K562 (cell line): ENCODE results near the gene SDC3. TPM values are rescaled to one million over a fixed set of nuclear protein-coding genes. Genes with fewer than 3 reads are reported as not detected.
A peak's percentile ranks its signal among the peaks of the same experiment; 100 is the strongest.

Experiments
- ATF7 ChIP-seq: fragments of 450-650 bp; IDR thresholded peaks from 2 replicates; pipeline ENCODE4 v1.7.1; 2014; ENCODE audit warnings: mild to moderate bottlenecking, moderate library complexity
- CAMTA2 ChIP-seq: fragments of 250-450 bp; sonication (Bioruptor Pico); conservative IDR thresholded peaks from 2 replicates; pipeline ENCODE4 v1.5.1; 2022
- CBX2 ChIP-seq: fragments of 200-600 bp; sonication (generic); IDR thresholded peaks from one replicate; pipeline ENCODE4 v1.6.1; 2012; ENCODE audit warnings: mild to moderate bottlenecking, low read length, inconsistent platforms; ENCODE audit not compliant: insufficient read depth, poor library complexity, severe bottlenecking
- GATA2 ChIP-seq: sonication (generic); formaldehyde crosslinking; IDR thresholded peaks from 2 replicates; pipeline ENCODE4 v1.4.0; 2020; ENCODE audit warnings: mild to moderate bottlenecking, missing genetic modification reagents
- HDAC3 ChIP-seq: fragments of 450-650 bp; IDR thresholded peaks from 2 replicates; pipeline ENCODE4 v1.6.1; 2018; ENCODE audit warnings: borderline replicate concordance, mild to moderate bottlenecking, moderate library complexity; ENCODE audit not compliant: partially characterized antibody
- HDGF ChIP-seq: fragments of 450-650 bp; IDR thresholded peaks from 2 replicates; pipeline ENCODE4 v1.6.1; 2016
- HOXB6 ChIP-seq: fragments of 250-450 bp; sonication (Bioruptor Pico); IDR thresholded peaks from 2 replicates; pipeline ENCODE4 v1.5.1; 2022; ENCODE audit warnings: mild to moderate bottlenecking, borderline replicate concordance
- MAFF ChIP-seq: IDR thresholded peaks from 2 replicates; pipeline ENCODE4 v1.6.1; 2012; ENCODE audit warnings: low read length, improper control_type of control experiment
- NBN ChIP-seq: fragments of 450-650 bp; IDR thresholded peaks from 2 replicates; pipeline ENCODE4 v1.6.1; 2016; ENCODE audit warnings: low read depth, mild to moderate bottlenecking
- SIX5 ChIP-seq, 2 experiments: IDR thresholded peaks; 2 replicates each; pipeline ENCODE4 v1.6.1; 2011; ENCODE audit warnings: low read length in 2 of 2, borderline replicate concordance in 1 of 2, low read depth in 1 of 2, mild to moderate bottlenecking in 1 of 2, moderate library complexity in 1 of 2; ENCODE audit not compliant: insufficient read depth in 1 of 2
- SMAD4 ChIP-seq: fragments of 250-450 bp; sonication (Bioruptor Pico); conservative IDR thresholded peaks from 2 replicates; pipeline ENCODE4 v1.8.0; 2021; ENCODE audit warnings: inconsistent platforms, mild to moderate bottlenecking, moderate library complexity
- TCFL5 ChIP-seq: fragments of 250-450 bp; sonication (Bioruptor Pico); conservative IDR thresholded peaks from 2 replicates; pipeline ENCODE4 v1.6.1; 2021; ENCODE audit warnings: mild to moderate bottlenecking, moderate library complexity, matching md5 sums
- polyA plus RNA-seq, 8 experiments: library from polyadenylated mRNA; depleted of rRNA in 4 of 8; stranded (reverse) in 5 of 8; unstranded in 3 of 8; fragments of >200 nt; fragmentation: Nextera tagmentation in 2 of 8; fragmentation: Illumina TruSeq in 1 of 8; extraction: Ambion mirVana in 2 of 8; extraction: Trizol in 1 of 8; gene quantifications; 2 replicates each; pipeline versions ENCODE4 v1.2.1 to v1.2.3, GENCODE V29; 2011 to 2014; ENCODE audit warnings: inconsistent platforms in 1 of 8, missing spikeins in 1 of 8
- total RNA-seq, 7 experiments: library from RNA; depleted of rRNA in 6 of 7; stranded (reverse); fragments of >200 nt in 6 of 7; fragmentation: Illumina TruSeq in 2 of 7; extraction: Trizol in 2 of 7; gene quantifications; 2 replicates each; pipeline versions ENCODE4 v1.2.1 to v1.2.3, GENCODE V29; 2011 to 2021; ENCODE audit warnings: low replicate concordance in 1 of 7
- TF ChIP-seq, protein P1 (sequence below): fragments of 200-600 bp; sonication (generic); IDR thresholded peaks from one replicate; pipeline ENCODE4 v1.6.1; 2012; ENCODE audit warnings: mild to moderate bottlenecking, low read depth, low read length, inconsistent platforms
- TF ChIP-seq, protein P2 (sequence below): fragments of 250-450 bp; sonication (Bioruptor Pico); IDR thresholded peaks from 2 replicates; pipeline ENCODE4 v1.4.0; 2020; ENCODE audit warnings: mild to moderate bottlenecking, moderate library complexity

SDC3 gene
- total and polyA plus RNA-seq, 9 of the 15 experiments (the other 6 are each of a cell fraction or from before 2014, with no cell fraction given) = 0.38 to 44.1 (median 12.1) TPM

GRCh38 chr1:30887485-30888315, 20.9 kb downstream of the SDC3 start (continued):
- TF ChIP-seq, protein P1, sequence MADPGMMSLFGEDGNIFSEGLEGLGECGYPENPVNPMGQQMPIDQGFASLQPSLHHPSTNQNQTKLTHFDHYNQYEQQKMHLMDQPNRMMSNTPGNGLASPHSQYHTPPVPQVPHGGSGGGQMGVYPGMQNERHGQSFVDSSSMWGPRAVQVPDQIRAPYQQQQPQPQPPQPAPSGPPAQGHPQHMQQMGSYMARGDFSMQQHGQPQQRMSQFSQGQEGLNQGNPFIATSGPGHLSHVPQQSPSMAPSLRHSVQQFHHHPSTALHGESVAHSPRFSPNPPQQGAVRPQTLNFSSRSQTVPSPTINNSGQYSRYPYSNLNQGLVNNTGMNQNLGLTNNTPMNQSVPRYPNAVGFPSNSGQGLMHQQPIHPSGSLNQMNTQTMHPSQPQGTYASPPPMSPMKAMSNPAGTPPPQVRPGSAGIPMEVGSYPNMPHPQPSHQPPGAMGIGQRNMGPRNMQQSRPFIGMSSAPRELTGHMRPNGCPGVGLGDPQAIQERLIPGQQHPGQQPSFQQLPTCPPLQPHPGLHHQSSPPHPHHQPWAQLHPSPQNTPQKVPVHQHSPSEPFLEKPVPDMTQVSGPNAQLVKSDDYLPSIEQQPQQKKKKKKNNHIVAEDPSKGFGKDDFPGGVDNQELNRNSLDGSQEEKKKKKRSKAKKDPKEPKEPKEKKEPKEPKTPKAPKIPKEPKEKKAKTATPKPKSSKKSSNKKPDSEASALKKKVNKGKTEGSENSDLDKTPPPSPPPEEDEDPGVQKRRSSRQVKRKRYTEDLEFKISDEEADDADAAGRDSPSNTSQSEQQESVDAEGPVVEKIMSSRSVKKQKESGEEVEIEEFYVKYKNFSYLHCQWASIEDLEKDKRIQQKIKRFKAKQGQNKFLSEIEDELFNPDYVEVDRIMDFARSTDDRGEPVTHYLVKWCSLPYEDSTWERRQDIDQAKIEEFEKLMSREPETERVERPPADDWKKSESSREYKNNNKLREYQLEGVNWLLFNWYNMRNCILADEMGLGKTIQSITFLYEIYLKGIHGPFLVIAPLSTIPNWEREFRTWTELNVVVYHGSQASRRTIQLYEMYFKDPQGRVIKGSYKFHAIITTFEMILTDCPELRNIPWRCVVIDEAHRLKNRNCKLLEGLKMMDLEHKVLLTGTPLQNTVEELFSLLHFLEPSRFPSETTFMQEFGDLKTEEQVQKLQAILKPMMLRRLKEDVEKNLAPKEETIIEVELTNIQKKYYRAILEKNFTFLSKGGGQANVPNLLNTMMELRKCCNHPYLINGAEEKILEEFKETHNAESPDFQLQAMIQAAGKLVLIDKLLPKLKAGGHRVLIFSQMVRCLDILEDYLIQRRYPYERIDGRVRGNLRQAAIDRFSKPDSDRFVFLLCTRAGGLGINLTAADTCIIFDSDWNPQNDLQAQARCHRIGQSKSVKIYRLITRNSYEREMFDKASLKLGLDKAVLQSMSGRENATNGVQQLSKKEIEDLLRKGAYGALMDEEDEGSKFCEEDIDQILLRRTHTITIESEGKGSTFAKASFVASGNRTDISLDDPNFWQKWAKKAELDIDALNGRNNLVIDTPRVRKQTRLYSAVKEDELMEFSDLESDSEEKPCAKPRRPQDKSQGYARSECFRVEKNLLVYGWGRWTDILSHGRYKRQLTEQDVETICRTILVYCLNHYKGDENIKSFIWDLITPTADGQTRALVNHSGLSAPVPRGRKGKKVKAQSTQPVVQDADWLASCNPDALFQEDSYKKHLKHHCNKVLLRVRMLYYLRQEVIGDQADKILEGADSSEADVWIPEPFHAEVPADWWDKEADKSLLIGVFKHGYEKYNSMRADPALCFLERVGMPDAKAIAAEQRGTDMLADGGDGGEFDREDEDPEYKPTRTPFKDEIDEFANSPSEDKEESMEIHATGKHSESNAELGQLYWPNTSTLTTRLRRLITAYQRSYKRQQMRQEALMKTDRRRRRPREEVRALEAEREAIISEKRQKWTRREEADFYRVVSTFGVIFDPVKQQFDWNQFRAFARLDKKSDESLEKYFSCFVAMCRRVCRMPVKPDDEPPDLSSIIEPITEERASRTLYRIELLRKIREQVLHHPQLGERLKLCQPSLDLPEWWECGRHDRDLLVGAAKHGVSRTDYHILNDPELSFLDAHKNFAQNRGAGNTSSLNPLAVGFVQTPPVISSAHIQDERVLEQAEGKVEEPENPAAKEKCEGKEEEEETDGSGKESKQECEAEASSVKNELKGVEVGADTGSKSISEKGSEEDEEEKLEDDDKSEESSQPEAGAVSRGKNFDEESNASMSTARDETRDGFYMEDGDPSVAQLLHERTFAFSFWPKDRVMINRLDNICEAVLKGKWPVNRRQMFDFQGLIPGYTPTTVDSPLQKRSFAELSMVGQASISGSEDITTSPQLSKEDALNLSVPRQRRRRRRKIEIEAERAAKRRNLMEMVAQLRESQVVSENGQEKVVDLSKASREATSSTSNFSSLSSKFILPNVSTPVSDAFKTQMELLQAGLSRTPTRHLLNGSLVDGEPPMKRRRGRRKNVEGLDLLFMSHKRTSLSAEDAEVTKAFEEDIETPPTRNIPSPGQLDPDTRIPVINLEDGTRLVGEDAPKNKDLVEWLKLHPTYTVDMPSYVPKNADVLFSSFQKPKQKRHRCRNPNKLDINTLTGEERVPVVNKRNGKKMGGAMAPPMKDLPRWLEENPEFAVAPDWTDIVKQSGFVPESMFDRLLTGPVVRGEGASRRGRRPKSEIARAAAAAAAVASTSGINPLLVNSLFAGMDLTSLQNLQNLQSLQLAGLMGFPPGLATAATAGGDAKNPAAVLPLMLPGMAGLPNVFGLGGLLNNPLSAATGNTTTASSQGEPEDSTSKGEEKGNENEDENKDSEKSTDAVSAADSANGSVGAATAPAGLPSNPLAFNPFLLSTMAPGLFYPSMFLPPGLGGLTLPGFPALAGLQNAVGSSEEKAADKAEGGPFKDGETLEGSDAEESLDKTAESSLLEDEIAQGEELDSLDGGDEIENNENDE = no peak
- TF ChIP-seq HDGF (no peak), SIX5 (IDR thresholded peaks at IDR 0.05; ENCODE audit: borderline replicate concordance in 1 of 2, insufficient read depth in 1 of 2, low read depth in 1 of 2, low read length in 2 of 2) (no peak), ATF7 (peak; percentile 92), HOXB6 (CRISPR knock-in tag) (no peak), NBN (0 out of 2 replicates have a peak, but pooled peaks have one; percentile 17), MAFF (no peak), CAMTA2 (CRISPR knock-in tag) (no peak), SMAD4 (CRISPR knock-in tag) (peak; percentile 95), HDAC3 (no peak), TCFL5 (CRISPR knock-in tag) (0 out of 2 replicates have a peak, but pooled peaks have one; percentile 42), CBX2 (no peak), GATA2 (CRISPR knock-in tag) (no peak)
- TF ChIP-seq, protein P2, sequence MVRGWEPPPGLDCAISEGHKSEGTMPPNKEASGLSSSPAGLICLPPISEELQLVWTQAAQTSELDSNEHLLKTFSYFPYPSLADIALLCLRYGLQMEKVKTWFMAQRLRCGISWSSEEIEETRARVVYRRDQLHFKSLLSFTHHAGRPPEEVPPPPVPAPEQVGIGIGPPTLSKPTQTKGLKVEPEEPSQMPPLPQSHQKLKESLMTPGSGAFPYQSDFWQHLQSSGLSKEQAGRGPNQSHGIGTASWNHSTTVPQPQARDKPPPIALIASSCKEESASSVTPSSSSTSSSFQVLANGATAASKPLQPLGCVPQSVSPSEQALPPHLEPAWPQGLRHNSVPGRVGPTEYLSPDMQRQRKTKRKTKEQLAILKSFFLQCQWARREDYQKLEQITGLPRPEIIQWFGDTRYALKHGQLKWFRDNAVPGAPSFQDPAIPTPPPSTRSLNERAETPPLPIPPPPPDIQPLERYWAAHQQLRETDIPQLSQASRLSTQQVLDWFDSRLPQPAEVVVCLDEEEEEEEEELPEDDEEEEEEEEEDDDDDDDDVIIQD (CRISPR knock-in tag) = peak; percentile 22; the same call in 1 of the 2 replicates
